HG03460 (cell line): ENCODE data around the gene ZNF574.
"Not testable (repeated sequence)": the region's sequence is repeated elsewhere in the genome, so short reads cannot be mapped to it uniquely, and the experiment has no call there.

Experiments used
- ATAC-seq: cut with Tn5 transposase; IDR thresholded peaks from one replicate; pipeline ENCODE4 v1.9.1; 2021; ENCODE audit not compliant: unreplicated experiment

Gene ZNF574

GRCh38 chr19:42098781-42099180 is 22.8 kb downstream of the ZNF574 start:
- ATAC-seq: no peak

- no peak for ATAC-seq
Measured at GRCh38 chr19:42099336-42099925, 23.5 kb downstream of the ZNF574 start.

GRCh38 chr19:42100241-42100640 is 24.3 kb downstream of the ZNF574 start:
- ATAC-seq: not testable (repeated sequence)

GRCh38 chr19:42102877-42103276 is 26.9 kb downstream of the ZNF574 start:
- ATAC-seq: no peak

- ATAC-seq: no peak
Measured at GRCh38 chr19:42105368-42105767, 29.4 kb downstream of the ZNF574 start.

- peak; percentile 69 for ATAC-seq
Measured at GRCh38 chr19:42108527-42109389, 32.8 kb downstream of the ZNF574 start.

GRCh38 chr19:42109896-42110295 is 33.9 kb downstream of the ZNF574 start:
- no peak for ATAC-seq

GRCh38 chr19:42110658-42111057 is 34.7 kb downstream of the ZNF574 start:
- no peak for ATAC-seq

GRCh38 chr19:42111384-42111783 is 35.4 kb downstream of the ZNF574 start:
- ATAC-seq: no peak

- ATAC-seq: no peak
Measured at GRCh38 chr19:42111811-42112210, 35.8 kb downstream of the ZNF574 start.

GRCh38 chr19:42113641-42114348 is 37.8 kb downstream of the ZNF574 start:
- peak; percentile 55 for ATAC-seq

GRCh38 chr19:42114412-42114811 is 38.4 kb downstream of the ZNF574 start:
- ATAC-seq: peak; percentile 54

- ATAC-seq: no peak
Measured at GRCh38 chr19:42115219-42115618, 39.3 kb downstream of the ZNF574 start.

GRCh38 chr19:42115705-42116104 is 39.7 kb downstream of the ZNF574 start:
- no peak for ATAC-seq

GRCh38 chr19:42116308-42117075 is 40.5 kb downstream of the ZNF574 start:
- ATAC-seq: no peak

- ATAC-seq: no peak
Measured at GRCh38 chr19:42117076-42117475, 41.1 kb downstream of the ZNF574 start.

GRCh38 chr19:42120276-42120980 is 44.5 kb downstream of the ZNF574 start:
- no peak for ATAC-seq

GRCh38 chr19:42121036-42121621 is 45.2 kb downstream of the ZNF574 start:
- no peak for ATAC-seq

- no peak for ATAC-seq
Measured at GRCh38 chr19:42121656-42122069, 45.7 kb downstream of the ZNF574 start.
